GM18507 (cell line): ENCODE measurements around the gene SLC9A2.

Experiments used
- DNase-seq: peaks from one replicate; pipeline ENCODE4 v3.0.0; 2011; ENCODE audit warnings: low read depth; ENCODE audit not compliant: insufficient read length; ENCODE audit errors: extremely low spot score
- FAIRE-seq: peaks from 2 replicates; lab custom pipeline; 2011; peaks lifted over from hg19 to GRCh38; lab: Jason Lieb, UNC

The SLC9A2 gene

DNA sequence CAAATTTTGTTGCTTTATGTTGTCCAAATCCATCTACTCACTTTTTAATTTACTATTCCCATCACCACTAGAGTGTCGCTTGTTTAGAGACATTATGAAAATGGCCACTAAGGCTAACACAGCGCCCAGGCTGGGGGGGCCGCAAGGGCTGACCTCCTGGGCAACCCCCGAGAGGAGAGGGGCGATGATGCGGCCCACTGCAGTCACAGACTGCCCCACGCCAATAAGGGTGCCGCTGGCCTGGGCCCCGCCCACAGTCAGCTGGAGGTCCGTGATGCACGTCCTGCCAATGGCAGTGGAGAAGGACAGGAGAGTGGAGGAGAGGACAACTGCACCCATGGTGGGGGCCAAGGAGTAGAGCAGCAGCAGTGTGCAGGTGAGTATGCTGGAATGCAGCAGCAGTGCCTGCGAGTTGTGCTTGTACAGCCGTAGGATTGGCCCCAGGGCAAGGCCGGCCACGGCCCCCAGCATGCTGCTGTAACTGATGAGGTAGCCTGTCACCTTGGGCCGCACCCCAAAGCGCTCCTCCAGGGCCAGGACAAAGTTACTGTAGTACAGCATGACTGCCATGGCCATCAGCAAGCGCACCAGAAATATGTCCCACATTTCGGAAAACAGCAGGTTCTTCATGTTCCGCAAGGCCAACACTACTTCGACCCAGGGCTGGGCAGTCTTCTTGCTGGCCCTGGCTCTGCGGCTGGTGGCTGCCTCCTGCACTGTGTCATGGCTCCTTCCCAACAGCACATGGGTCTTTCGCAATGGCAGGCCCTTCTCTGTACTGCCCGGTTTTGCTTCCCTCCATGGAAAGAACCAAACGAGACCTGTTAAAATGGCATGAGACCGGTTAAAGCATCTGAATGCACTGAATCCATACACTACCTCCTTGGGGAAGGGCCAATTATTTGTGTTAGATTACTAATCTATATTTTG, 99.3 kb downstream of the SLC9A2 start:
- FAIRE-seq (no peak), DNase-seq (no peak)

DNA sequence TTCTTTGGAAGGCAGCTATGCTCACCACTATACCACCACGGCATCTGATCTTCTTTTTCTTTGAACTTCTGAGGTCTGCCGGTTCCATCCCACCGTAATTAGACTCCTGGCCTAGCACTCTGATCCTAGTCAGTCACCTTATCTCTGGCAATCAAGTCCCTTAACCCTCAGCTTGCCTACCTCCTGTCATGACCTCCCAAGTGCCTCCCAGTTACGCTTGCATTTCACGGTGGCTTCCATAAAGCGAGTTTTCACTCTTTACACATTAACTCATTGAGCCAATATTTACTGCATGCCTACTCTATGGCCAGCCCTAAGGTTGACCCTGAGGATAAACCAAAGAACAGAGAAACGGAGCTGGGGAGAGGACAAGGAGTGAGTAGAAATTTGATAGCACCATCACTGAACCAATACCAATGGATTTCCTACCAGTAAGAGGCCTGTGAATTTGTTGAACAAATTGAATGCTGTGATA, 104.7 kb downstream of the SLC9A2 start:
- no peak for FAIRE-seq
- no peak for DNase-seq

DNA sequence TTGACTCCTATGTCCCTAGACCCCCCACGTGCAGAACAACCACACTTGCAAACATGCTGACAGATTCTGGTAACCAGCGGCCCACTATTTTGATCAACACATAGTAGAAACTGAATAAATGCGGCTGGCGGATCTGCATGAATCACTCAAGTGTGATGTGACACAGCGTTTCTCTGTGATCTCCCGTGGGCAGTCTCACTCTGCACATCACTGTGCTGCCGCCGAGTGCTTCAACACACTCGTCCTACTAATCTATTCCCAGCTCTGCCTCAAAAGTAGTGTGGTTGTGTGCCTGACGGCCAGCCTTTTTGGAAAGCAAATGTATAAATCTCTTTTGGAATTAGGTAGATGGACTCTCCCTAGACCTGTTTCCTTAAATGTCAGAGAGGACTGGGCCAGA, 105.2 kb downstream of the SLC9A2 start:
- FAIRE-seq, result no peak
- DNase-seq, result no peak

DNA sequence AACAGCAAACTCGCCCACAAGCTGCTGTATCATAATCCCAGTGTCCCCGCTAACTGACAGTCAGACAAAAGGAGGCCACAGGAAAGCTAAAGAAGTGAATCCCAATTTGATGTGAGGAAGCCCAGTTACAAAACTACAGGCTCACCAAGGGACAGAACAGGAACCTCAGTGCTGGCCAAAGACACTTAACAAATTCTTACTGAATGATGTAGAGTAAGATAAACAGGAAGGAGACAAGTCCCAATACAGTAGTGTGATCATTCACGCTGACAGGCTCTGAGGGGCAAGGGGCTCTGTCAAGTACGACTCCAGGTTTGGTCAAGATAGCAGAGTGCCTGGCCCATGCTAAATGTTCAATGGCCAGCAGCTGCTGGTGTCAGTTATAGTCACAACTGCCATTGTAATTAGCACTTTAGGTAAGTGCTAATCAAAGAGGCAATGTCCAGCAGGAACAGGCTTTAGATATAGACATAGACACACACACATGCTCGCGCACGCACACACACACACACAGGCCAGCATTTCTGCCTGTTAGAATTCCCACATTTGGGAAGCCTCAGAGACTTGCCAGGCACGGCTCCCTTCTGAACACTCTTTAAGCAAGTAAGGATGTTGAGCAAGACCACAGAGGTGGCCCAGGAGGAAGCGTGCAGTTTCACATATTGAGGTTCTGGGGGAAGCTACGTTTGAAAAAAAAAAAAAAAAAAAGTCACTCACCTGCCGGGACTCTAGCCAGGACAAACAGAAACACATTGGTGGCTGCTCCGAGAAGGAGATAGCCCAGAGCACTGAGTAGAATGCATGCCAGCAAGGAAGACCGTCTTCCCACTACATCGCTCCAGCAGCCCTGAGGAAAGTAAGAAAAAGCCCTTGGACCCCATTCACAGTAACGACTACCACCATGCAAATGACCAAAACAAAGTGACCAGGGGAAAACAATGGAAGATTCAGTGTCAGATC, 107.1 kb downstream of the SLC9A2 start:
- no peak for FAIRE-seq
- no peak for DNase-seq

DNA sequence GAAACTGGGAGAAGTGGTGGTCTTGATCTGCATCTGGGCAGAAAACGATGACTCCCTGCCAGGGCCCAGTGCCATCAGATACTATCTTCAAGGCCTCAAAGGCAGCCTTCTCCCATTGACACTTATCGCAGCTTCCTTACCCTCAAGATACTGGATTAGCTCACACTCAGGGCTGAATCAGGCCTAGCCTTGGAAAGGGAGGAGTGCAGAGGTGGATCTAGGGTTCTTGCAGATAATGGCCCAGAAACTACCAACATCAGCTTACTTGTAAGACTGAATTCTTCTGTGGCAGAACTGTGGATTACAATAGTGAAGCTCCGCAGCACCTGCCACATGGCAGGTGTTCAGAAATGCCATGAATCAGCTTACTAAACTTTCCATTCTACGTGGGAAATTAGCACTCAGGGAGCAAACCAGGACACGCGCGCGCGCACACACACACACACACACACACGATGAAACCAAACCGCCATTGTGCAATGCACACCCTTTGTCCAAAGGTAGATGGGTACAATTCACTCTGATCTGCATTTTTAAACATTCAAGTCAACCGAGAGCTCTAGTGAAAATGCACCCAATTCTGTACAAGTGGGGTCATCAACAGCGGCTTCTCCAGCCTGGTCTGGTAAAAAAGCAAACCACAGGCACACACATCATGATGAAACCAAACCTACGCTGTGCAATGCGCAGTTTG, 116.2 kb downstream of the SLC9A2 start:
- DNase-seq (no peak), FAIRE-seq (no peak)

DNA sequence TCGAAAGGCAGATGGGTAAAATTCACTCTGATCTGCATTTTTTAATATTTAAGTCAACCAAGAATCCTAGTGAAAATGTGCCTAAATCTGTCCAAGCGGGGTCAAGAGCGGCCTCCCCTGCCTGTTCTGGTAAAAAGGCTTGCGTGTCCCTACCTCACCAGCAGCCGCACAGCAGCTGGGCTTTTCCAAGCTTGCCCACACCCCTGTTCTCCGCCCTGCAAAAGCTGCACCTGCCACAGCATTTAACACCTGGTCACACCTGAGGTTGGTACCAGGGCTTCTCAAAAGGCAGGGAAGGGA, 116.7 kb downstream of the SLC9A2 start:
- DNase-seq, result no peak
- FAIRE-seq, result no peak

DNA sequence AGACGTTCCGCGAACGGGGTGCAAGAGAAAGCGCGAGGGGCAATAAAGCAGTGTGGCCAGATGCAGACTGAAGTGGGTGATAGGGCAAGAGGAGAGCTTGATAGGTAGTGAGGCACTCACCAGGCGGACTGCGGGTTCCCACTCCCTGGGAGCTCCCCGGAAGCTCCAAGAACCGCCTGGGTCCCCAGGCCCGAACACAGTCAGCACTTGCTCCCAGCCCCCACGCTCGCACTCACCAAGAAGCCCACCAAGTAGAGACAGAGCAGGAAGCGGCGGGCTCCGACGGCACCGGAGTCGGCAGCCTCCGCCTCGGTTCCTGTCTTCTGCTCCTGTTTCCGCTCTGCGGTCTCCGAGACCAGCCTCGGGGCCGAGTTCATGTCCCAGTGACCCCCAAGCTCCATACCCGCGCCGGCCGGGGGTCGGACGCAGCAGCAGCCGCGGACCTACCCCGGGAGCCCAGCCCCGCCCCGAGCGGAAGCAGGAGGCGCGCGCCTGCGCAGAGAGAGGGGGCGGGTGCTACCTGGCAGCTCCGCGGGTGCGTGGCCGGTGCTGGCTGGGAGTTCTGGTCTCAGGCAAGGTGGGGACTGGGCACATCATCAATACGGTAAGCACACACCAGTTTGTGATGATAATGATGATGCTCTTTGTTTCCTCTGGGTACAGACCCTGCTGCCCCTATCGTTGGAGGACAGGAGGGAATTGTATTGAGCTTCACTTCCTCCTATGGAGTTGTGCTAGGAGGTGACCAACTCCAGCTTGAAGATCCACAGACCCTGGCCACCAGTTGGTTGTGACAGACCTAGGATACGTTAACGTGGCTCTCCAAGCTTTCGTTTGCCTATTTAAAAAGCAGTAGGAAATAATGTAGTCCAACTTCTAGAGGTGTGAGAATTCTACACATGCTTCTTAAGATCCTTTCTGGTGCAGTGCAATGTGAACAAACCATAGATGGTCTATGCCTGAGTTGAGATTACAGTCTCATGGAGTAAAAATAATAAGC, 117.4 kb downstream of the SLC9A2 start:
- DNase-seq (peak; percentile 84), FAIRE-seq (peak; percentile 75)

DNA sequence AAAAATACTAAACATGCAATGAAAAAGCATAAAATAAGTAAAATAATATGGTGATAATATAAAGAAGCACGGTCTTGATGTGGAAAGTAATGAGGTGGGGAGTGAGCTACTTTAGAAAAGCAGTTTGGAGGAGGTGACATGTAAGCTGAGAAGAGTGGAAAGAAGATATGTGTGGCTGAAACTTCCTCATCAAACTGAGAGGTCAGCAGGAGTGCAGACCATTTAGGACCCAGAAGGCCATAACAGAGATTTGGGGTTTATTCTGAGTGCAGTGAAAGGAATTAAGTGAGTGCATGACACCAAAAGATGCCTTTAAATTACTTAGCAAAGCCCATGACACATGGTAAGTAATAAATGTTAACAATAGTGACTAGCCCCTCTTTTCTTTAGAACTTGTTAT, 118.1 kb downstream of the SLC9A2 start:
- FAIRE-seq, result peak; percentile 38
- no peak for DNase-seq

DNA sequence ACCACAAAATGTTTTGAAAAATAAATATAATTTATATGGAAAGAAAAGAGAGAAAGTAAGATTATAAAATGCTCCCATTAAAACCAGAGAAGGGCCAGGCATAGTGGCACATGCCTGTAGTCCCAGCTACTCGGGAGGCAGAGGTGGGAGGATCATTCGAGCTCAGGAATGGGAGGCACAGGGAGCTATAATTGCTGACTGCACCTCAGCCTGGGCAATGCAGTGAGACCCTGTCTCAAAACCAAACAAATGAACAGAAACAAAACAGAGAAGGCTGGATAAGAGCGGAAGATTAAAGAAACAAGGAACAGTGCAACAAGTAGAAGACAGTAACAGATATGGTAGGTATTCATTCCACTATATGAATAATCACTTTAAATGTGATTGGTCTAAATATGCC, 123.9 kb downstream of the SLC9A2 start:
- FAIRE-seq, result no peak
- no peak for DNase-seq

DNA sequence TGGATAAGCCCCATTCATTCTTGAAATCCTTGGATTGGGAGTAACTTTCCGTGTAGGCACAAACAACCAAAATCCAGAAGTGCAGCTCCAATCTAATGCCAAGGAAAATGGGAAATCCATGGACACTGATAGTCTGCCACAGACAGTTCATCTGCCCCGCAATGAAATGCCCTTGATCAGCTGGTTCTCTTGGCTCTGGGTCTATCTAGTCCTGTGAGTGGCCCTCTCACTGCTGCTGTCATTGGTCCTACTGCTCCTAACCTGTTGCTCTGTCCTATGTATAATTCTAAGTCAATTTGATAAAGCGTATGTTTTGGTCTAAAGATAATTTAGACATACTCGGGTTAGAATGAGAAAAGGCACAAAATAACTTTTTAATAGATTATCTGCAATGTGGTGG, 128.8 kb downstream of the SLC9A2 start:
- DNase-seq (no peak), FAIRE-seq (no peak)

DNA sequence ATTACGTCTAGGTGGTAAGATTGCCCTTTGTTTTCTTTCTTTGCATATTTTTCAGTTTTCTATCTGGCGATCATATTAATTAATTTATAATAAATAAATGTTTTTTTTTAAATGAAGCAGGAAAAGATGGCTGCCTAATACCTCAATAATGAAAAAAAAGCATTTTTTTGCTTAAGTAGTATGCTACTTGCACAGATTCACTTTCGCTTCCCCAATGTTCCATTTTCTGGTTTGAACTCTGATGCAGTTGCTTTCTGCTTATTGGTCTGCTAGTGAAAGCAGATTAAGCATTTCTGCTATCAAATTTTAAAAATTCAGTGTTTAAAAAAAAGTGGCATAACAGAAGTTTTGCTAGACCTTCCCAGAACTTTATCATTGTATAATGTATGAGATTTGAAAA, 130.6 kb downstream of the SLC9A2 start:
- DNase-seq (no peak), FAIRE-seq (peak; percentile 58)

DNA sequence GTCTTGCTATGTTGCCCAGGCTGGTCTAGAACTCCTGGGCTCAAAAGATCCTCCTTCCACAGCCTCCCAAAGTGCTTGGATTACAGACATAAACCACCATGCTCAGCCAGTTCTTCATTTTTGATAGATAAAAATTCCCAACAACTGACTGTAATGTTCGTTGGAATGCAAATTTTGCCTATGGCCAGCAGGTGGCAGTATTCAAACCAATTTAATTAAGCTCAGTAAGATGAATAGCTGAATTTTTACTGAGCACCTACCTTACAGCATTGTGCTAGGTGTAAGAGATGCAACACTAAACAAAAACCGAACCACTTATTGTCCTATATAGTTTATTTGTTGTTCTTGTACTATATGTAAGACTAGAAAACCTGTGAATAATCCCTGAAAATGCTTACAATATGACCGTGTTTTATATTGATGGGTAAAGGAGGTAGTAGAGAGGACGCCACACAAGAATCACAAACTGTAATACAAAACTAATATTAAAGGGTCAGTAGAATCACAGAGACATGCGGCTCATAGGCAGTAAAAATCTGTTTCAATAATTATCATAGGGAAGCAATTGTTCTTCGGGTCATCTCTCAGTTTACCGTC, 134.3 kb downstream of the SLC9A2 start:
- FAIRE-seq, result peak; percentile 60
- no peak for DNase-seq

DNA sequence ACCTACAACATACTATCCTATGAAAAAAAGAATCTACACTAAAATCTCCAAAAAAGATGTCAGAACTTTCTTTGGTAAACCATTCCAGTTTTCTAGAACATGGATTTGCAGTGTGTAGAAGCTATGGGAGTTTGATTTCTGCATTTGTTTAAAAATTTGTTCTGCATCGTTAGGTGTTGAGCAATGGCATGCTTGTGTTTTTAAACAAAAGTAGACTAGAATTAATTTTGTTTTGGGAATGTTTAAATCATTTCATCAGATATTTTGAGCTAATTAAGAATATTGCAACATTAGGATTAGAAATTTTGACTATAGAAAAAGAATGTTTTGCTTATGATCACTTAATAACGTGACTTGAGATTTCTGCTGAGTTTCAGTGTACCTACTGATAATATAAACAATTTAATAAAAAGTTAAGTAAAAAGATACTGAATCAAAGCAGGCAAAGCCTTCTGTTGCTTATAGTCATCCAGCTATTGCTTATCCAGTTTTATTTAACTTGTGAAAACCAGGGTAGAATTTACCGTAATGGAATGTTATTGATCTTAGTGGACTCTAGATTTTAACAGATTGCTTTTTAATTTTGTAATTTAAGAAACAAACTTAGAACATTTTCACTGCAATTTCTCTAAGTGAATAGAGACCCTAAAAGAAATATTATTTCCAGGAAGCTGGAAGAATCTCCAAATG, 135.2 kb downstream of the SLC9A2 start:
- no peak for DNase-seq
- no peak for FAIRE-seq

DNA sequence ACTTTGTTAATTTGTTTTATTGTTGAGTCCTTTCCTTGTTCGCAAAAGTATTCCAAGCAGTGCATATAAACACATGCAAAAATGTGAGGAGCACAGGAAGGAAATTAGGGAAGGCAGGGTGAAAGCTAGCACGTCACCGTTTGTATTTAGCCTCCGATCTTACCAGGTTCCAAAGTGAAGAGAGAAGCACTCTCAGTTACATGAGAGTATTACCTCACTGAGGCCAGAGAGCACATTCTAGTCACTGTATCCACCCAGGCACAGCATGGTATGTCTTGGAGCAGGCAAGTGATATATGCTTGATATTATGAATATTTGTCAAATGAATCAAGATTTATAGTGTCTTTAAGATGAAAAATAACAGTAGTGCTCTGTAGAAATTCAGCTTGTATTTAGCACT, 135.9 kb downstream of the SLC9A2 start:
- FAIRE-seq (no peak), DNase-seq (no peak)

DNA sequence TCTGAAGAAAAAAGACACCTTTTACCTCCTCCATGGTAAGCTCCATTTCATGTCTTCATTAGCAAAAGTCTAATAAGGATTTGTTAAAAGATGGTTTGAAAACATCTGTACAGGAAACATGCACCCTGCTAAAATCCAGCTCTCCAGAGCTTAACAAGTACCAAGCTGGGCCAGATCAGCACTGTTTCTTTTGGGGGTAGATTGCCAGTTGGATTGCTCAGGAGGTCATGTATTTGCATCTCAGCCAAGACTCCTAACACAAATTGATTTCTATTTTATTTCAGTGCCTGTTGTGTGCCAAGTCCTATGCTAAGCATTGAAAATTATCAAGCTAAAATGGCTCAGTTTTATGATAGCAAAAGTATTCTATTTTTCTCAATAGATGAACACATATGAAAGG, 139.1 kb downstream of the SLC9A2 start:
- FAIRE-seq (no peak), DNase-seq (no peak)
